Fibroblast of the aortic adventitia (primary cell): Measurements from ENCODE around the gene MEGF11. TPM values are rescaled to one million over a fixed set of nuclear protein-coding genes. Genes with fewer than 3 reads are reported as not detected.

Source experiments
- DNase-seq: peaks from one replicate; pipeline ENCODE4 v3.0.0-alpha.2; 2010; ENCODE audit warnings: low read depth
- H3K4me3 ChIP-seq: 2 replicates; pipeline ENCODE4 v1.5.1; 2011; ENCODE audit warnings: low read depth, mild to moderate bottlenecking, control low read depth, low read length, moderate library complexity
- total RNA-seq: library from RNA; depleted of rRNA; stranded (reverse); fragments of >200 nt; gene quantifications from 2 replicates; pipeline ENCODE4 v1.2.3, GENCODE V29; 2012; ENCODE audit warnings: low replicate concordance
- TF ChIP-seq, protein P1 (sequence below): IDR thresholded peaks from 2 replicates; pipeline ENCODE4 v1.5.1; 2011; ENCODE audit warnings: mild to moderate bottlenecking, low read length, control low read depth, inconsistent platforms; ENCODE audit not compliant: insufficient read depth

The MEGF11 gene
- total RNA-seq, 1 donor: 0.36 TPM

DNA sequence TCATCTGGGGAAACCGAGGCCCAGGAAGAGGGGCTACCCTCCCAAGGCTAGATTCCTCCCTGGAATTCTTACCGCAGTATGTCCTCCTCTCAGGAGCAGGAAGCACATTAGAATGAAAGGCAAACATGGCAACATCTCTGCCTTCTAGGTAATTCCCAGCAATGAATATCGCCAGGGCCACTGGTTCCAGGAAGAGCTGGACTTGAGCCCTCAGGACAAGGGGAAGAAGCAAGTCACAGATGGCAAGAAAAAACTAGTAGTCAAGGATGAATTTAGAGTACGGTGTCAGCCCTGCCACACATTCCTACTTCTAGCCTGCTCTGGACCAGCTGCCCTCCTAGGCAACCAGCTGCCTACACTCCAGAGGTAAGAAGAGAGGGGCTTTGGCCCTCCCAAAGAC lies 42.9 kb downstream of the MEGF11 start:
- DNase-seq: no peak
- TF ChIP-seq, protein P1, sequence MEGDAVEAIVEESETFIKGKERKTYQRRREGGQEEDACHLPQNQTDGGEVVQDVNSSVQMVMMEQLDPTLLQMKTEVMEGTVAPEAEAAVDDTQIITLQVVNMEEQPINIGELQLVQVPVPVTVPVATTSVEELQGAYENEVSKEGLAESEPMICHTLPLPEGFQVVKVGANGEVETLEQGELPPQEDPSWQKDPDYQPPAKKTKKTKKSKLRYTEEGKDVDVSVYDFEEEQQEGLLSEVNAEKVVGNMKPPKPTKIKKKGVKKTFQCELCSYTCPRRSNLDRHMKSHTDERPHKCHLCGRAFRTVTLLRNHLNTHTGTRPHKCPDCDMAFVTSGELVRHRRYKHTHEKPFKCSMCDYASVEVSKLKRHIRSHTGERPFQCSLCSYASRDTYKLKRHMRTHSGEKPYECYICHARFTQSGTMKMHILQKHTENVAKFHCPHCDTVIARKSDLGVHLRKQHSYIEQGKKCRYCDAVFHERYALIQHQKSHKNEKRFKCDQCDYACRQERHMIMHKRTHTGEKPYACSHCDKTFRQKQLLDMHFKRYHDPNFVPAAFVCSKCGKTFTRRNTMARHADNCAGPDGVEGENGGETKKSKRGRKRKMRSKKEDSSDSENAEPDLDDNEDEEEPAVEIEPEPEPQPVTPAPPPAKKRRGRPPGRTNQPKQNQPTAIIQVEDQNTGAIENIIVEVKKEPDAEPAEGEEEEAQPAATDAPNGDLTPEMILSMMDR: no peak
- no peak overlapping the region for H3K4me3 ChIP-seq

DNA sequence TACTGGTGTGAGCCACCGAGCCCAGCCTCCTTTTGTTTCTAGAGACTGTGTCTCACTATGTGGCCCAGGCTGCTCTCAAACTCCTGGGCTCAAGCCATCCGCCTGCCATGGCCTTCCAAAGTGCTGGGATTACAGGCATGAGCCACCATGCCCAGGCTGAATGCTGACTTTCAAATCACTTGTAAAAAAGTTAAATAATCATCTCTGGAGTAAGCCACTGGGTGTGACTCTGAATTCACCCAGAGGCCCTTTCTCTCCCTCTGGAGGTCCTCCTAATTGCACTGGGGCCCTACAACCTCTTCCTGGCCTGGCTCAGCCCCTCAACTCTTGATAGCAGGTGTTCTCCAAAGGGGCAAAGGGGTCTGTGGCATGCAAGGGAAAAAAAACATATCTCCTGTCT lies 54.8 kb downstream of the MEGF11 start:
- TF ChIP-seq, protein P1: no peak
- no peak for DNase-seq
- H3K4me3 ChIP-seq: no peak overlapping the region

DNA sequence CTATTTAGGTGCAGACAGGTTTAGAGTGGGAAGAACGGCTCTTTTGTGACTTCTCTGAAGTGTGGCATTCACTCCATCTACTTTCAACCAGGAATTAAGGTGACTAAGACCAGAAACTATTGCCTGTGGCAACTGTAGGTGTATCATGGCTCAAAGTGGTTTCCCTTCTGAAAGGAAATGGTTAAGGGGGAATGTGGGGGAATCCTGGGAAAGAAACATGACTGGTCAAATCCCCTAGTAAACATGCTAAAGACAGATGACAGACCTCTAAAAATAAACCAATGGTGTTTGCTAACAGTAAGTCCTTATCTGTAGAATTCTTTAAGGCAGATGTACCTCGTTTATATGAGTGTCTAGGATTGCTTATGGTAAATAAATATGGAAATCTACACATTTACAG lies 56.9 kb downstream of the MEGF11 start:
- DNase-seq: no peak
- TF ChIP-seq, protein P1: no peak
- H3K4me3 ChIP-seq: no peak overlapping the region

DNA sequence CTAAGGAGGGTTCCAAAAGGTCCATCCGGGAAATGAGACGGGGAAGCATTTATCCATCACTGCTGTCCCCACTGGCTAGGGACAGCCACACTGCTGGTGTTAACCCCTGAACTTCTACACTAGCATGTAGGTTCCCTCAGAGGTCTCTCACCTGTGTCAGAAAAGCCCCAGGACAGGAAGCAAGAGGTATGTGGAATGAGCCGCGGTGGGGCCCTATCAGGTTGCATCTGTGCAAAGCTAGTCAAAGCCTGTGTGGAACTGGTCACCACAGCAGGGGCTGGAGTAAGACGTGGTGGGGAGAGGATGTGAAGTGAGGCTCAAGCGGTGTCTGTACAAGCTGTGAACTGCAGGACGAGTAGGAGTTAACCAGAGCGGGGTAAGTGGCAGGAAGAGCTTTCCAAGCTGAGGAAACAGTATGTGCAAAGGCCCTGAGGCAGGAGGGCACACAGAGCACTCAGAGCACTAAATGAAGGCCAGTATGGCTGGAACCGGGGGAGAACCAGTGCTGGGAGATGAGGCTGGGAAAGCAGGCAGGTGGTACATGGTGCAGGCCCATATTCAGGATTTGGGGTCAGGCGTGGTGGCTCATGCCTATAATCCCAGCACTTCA lies 57.8 kb downstream of the MEGF11 start:
- no peak overlapping the region for H3K4me3 ChIP-seq
- TF ChIP-seq, protein P1: no peak
- DNase-seq: no peak

DNA sequence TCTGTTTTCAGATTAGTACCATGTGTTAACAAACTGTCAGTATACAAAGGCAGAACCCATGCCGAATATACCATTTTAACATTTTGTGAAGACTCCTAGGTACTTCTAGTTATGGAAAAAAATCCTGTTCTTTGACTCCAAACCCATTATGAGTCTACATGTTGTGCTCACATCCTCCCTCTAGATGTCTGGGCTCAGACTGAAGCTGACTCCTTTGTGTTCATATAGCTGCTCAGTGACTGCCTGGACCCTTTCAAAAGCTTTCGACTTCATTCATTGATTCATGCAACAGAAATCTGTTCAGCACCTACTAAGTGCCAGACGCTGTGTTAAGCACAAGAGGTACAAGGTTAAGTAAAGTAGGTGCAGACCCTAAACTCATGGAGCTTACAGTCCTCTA lies 60.5 kb downstream of the MEGF11 start:
- no peak for DNase-seq
- TF ChIP-seq, protein P1: no peak
- H3K4me3 ChIP-seq: no peak overlapping the region

DNA sequence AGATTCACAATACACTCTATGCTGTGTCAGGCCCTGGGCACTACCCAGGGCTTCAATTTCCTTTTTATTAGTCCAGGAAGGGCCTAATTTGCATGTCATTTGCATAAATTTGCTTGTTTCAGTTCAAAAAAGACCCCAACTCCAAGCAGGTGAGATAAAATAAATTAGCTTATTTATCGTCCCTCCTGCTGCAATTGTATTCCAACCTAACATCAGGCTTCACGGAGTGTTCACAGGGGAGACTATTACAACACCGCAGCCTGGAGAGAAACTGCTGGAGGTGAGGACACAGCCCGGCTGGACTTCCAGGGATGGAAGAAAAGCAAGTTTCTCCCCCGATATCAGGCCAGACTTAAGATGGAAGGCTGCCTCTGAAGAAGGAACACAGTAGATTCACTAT lies 62.8 kb downstream of the MEGF11 start:
- no peak overlapping the region for H3K4me3 ChIP-seq
- TF ChIP-seq, protein P1: no peak
- DNase-seq: no peak

DNA sequence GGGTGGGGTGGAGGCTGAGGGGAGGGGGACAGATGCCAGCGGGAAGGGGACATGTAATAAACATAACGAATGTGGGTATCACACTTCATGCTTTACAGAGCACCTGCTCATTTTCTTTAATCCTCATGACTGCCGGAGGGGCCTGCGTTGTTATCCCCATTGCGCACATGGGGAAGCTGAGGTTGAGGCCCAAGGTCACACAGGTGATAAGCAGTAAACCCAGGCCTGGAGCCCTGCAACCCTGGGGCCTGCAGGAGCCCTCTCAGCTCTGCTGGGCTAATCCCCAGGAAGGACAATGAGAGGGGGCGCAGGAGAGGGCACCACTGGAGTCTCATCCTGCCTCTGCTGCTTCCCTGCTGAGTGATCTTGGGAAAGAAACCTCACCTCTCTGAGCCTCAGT lies 64.3 kb downstream of the MEGF11 start:
- no peak overlapping the region for H3K4me3 ChIP-seq
- no peak for DNase-seq
- TF ChIP-seq, protein P1: no peak
